Body of pancreas (tissue), 4 donors: ENCODE results near the gene INF2.

Source experiments
- POLR2A ChIP-seq, 3 donors: fragments of 450-650 bp; IDR thresholded peaks; one replicate each; pipeline ENCODE4 v1.6.1; 2016; ENCODE audit warnings: antibody characterized with exemption in 3 of 3, mild to moderate bottlenecking in 2 of 3
- TF ChIP-seq, protein P1 (sequence below), 7 experiments: fragments of 450-650 bp in 4 of 7; fragments of 200-600 bp in 3 of 7; sonication (generic) in 3 of 7; IDR thresholded peaks; one replicate each; pipeline ENCODE4 v1.5.1; 2016 to 2019; ENCODE audit warnings: antibody characterized with exemption in 7 of 7

DNA sequence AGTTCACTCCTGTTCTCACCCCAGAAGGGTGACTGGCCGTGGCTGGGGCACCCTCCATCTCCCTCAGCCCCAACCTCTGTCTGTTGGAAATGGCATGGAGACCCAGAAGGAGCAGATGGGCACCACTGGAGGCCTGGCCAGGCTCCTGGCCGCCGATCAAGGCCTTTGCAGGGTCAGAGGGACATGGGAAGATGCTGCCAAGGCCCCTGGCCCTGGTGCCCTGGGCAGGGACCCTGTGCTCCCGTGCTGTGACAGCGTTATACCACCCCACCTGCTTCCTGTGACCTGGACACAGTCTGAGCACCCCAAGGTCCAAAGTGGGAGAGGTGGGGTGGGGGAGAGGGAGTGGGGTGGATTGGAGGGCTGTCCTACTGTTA, 3.5 kb downstream of the INF2 start:
- TF ChIP-seq, protein P1, sequence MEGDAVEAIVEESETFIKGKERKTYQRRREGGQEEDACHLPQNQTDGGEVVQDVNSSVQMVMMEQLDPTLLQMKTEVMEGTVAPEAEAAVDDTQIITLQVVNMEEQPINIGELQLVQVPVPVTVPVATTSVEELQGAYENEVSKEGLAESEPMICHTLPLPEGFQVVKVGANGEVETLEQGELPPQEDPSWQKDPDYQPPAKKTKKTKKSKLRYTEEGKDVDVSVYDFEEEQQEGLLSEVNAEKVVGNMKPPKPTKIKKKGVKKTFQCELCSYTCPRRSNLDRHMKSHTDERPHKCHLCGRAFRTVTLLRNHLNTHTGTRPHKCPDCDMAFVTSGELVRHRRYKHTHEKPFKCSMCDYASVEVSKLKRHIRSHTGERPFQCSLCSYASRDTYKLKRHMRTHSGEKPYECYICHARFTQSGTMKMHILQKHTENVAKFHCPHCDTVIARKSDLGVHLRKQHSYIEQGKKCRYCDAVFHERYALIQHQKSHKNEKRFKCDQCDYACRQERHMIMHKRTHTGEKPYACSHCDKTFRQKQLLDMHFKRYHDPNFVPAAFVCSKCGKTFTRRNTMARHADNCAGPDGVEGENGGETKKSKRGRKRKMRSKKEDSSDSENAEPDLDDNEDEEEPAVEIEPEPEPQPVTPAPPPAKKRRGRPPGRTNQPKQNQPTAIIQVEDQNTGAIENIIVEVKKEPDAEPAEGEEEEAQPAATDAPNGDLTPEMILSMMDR (IDR thresholded peaks at IDR 0.05): no peak
- TF ChIP-seq POLR2A (IDR thresholded peaks at IDR 0.05): no peak
